Choroid plexus epithelial cell (primary cell): Measurements from ENCODE around the gene CLEC5A.
A peak's percentile ranks its signal among the peaks of the same experiment; 100 is the strongest.
"Not testable (repeated sequence)": the region's sequence is repeated elsewhere in the genome, so short reads cannot be mapped to it uniquely, and the experiment has no call there.

Experiments
- DNase-seq: peaks from one replicate; pipeline ENCODE4 v3.0.0-alpha.2; 2010; ENCODE audit warnings: low read depth
- H3K4me3 ChIP-seq: 2 replicates; pipeline ENCODE4 v1.5.1; 2011; ENCODE audit warnings: low read depth, mild to moderate bottlenecking, control low read depth, low read length, moderate library complexity
- CTCF ChIP-seq: conservative IDR thresholded peaks from 2 replicates; pipeline ENCODE4 v1.5.1; 2011; ENCODE audit warnings: low read depth, mild to moderate bottlenecking, control low read depth, inconsistent platforms, low read length, moderate library complexity

CLEC5A gene

GRCh38 chr7:141946796-141947195 is at the start of gene CLEC5A:
Gene CLEC5A (minus strand): TSS chr7:141946974. CDS start chr7:141946292, 682 bp downstream.
- TF ChIP-seq CTCF: no peak
- no peak within 1 kb of the TSS for H3K4me3 ChIP-seq

GRCh38 chr7:141993354-141993753 is 46.6 kb upstream of the CLEC5A start:
- no peak for TF ChIP-seq CTCF
- no peak overlapping the region for H3K4me3 ChIP-seq
- no peak for DNase-seq

More at GRCh38 chr7:141946796-141947195, at the start of gene CLEC5A:
- DNase-seq: no peak

GRCh38 chr7:141992688-141993087 is 45.9 kb upstream of the CLEC5A start:
- no peak for DNase-seq
- H3K4me3 ChIP-seq: no peak overlapping the region
- TF ChIP-seq CTCF: no peak

- peak; percentile 2 for DNase-seq
- TF ChIP-seq CTCF: no peak
- H3K4me3 ChIP-seq: no peak overlapping the region
These were observed 45.4 kb upstream of the CLEC5A start for GRCh38 chr7:141992156-141992555.

GRCh38 chr7:141991140-141991539 is 44.4 kb upstream of the CLEC5A start:
- no peak for TF ChIP-seq CTCF
- H3K4me3 ChIP-seq: no peak overlapping the region
- no peak for DNase-seq

GRCh38 chr7:141990011-141990725 is 43.4 kb upstream of the CLEC5A start:
- H3K4me3 ChIP-seq: no peak overlapping the region
- TF ChIP-seq CTCF: no peak
- DNase-seq: no peak

- not testable (repeated sequence) for DNase-seq, H3K4me3 ChIP-seq
These were observed 41.0 kb upstream of the CLEC5A start for GRCh38 chr7:141987803-141988202.
